Prostate gland (tissue), 2 donors: ENCODE data around the gene AICDA.

ENCODE experiments used
- CTCF ChIP-seq, 4 experiments: fragments of 200-600 bp in 2 of 4; fragments of 450-650 bp in 2 of 4; sonication (generic) in 2 of 4; IDR thresholded peaks; 1 replicate in 3 of 4; 2 replicates in 1 of 4; pipeline ENCODE4 v1.5.1; 2016 to 2019; ENCODE audit warnings: antibody characterized with exemption in 4 of 4, mild to moderate bottlenecking in 2 of 4, moderate library complexity in 2 of 4
- POLR2A ChIP-seq: fragments of 450-650 bp; IDR thresholded peaks from one replicate; pipeline ENCODE4 v1.6.1; 2016; ENCODE audit warnings: antibody characterized with exemption, mild to moderate bottlenecking

GRCh38 chr12:8628731-8629130, 16.1 kb upstream of the AICDA start:
- no peak for TF ChIP-seq CTCF (IDR thresholded peaks at IDR 0.05)
- TF ChIP-seq POLR2A: no peak
